ENCODE data around the gene SNTB2.

Gene SNTB2

GRCh38 chr16:69166221-69166833, 20.6 kb upstream of the SNTB2 start:
- Histone ChIP-seq H3K4me3 (ENCODE audit: low read depth, low read length) (no peak overlapping the region), H3K36me3 (peaks cover 75% of the 10 kb centered on the region), H3K27me3 (no peaks in the 10 kb centered on the region), H3K9me3 (no peaks in the 10 kb centered on the region), H3K4me1 (no peaks in the 10 kb centered on the region)
- DNase-seq = no peak
- no peak for TF ChIP-seq CTCF (IDR thresholded peaks at IDR 0.05; ENCODE audit: low read depth, low read length)

DNA sequence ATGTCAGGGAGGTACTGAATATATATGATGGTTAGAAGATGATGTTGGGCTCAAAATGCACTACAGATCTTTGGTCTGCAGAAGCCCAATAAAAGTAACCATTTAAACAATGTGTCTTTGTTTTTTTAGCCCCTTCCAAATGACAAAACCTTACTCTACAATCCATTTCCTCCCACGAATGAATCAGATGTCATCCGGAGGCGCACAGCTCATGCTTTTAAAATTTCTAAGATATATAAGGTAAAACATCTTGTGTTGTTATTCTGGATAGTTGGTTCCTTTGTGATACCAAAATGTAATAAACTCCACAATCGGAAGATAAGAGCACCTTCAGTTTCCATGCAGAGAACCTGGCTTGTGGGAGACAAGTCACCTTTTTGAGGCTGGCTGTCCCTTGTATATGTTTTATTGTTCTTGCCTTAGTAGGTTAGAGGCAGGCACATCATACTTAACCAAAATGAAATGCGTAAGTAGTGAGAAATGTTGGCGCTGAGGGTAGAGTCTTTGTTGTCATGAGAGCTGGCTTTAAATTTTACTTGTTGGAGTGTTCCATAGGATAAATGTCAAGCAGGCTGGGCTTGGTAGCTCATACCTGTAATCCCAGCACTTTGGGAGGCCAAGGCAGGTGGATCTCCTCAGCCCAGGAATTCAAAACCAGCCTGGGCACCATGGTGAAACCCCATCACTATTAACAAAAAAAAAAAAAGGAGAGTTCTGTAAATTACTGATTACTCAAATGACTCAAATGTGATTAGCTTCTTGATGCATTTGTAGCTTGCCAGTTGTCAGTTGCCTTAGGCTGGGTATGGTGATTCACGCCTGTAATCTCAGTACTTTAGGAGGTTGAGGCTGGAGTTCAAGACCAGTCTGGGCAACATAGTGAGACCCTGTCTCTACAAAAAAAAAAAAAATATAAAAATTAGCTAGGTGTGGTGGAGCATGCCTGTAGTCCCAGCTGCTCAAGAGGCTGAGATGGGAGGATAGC, 19.7 kb upstream of the SNTB2 start:
- Histone ChIP-seq H3K36me3 (peaks cover 66% of the 10 kb centered on the region), H3K9me3 (no peaks in the 10 kb centered on the region), H3K4me3 (ENCODE audit: low read depth, low read length) (no peak overlapping the region), H3K27me3 (no peaks in the 10 kb centered on the region), H3K4me1 (no peaks in the 10 kb centered on the region)
- no peak for DNase-seq
- TF ChIP-seq CTCF (IDR thresholded peaks at IDR 0.05; ENCODE audit: low read depth, low read length) = no peak

DNA sequence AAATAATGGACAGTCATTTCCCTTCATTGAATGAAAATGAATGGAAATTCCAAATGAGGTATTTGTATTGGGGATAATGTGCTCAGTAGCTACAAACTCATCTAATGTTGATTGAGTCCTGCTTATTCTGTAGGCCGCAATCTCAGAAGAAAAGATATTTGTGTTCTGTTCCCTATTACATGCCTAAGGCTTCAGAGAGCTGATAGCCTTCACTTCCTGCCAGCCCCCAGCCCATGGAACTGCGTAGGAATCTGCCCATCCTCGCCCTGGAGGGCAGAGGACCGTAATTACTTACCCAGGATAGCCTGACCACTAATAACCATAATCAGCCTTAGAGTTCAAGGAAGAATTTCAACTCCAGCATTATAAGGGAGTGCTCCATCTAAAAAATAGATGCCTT, 17.9 kb upstream of the SNTB2 start:
- no peak for TF ChIP-seq CTCF (IDR thresholded peaks at IDR 0.05; ENCODE audit: low read depth, low read length)
- Histone ChIP-seq H3K4me1 (no peaks in the 10 kb centered on the region), H3K27me3 (no peaks in the 10 kb centered on the region), H3K9me3 (no peaks in the 10 kb centered on the region), H3K4me3 (ENCODE audit: low read depth, low read length) (no peak overlapping the region), H3K36me3 (peaks cover 56% of the 10 kb centered on the region)
- no peak for DNase-seq

DNA sequence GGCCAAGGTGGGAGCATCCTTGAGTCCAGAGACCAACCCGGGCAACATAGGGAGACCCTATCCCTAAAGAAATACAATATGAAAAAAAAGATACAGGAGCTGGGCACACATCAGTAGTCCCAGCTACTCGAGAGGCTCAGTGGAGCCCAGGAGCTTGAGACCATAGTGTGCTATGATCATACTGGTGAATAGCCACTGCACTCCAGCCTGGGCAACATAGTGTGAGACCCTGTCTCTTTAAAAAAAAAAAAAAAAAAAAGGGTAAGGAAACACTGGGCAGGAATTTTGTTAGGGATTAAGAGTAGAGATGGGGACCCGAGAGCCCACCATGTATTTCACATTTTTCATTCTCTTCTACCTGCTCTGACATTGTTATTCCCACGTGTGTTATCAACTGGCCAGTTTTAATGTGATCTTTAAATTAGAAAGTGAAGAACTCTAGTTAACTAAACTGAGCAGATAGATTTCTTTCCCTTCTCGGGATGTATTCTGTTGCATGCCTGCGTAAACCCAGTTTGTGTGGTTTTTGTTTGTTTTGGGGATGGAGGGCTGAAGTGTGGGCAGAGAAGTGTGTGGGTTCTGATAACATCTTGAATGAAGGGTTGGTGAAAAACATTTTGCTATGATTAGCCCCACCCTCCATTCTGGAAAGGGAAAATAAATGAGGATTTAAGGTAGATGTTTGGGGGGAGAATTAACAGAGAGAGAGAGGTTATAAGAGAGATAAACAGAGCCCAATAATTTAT, 17.2 kb upstream of the SNTB2 start:
- TF ChIP-seq CTCF (IDR thresholded peaks at IDR 0.05; ENCODE audit: low read depth, low read length) = no peak
- no peaks in the 10 kb centered on the region for H3K9me3 ChIP-seq
- DNase-seq = no peak
- H3K4me3 ChIP-seq (ENCODE audit: low read depth, low read length) = no peak overlapping the region
- peaks cover 52% of the 10 kb centered on the region for H3K36me3 ChIP-seq
- no peaks in the 10 kb centered on the region for H3K4me1 ChIP-seq
- no peaks in the 10 kb centered on the region for H3K27me3 ChIP-seq

DNA sequence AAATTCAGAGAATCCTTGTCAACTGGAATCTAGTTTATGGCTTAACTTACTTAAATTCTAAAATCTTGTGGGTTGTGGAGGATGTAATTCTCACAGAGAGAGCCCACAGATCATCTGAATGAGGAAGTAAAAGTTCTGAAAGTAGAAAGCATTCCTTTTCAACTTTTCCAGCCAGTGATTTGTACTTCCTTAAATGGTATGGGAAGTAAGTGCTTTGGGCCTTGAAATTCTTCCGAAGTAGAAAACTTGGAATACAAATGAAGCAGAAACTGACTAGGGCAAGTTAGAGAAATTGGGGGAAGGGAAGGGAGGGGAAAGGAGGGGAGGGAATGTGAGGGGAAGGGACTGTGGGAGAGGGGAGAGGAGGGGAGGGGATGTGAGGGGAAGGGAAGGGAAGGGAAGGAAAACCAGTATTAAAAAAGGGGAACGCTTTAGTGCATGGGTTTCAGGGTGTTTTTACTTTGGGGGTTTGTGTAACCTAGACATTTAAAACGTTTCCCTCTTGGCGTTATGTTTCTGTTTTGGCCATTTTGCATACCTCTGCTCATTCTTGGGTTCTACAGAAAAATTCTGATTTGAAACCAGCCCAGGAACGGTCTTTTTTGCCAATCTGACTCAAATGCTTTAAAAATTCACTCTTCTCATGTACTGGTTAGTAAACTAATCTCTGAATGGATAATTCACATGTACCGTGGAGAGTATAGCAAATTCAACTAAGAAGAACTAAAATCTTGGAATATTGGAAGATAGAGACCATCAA, 15.5 kb upstream of the SNTB2 start:
- Histone ChIP-seq H3K9me3 (no peaks in the 10 kb centered on the region), H3K4me1 (no peaks in the 10 kb centered on the region), H3K4me3 (ENCODE audit: low read depth, low read length) (no peak overlapping the region), H3K27me3 (no peaks in the 10 kb centered on the region), H3K36me3 (peaks cover 41% of the 10 kb centered on the region)
- TF ChIP-seq CTCF (IDR thresholded peaks at IDR 0.05; ENCODE audit: low read depth, low read length) = no peak
- DNase-seq = no peak
